HEK293 (cell line): ENCODE data around the gene ITIH5.

Experiments
- CTCF ChIA-PET: fragments of 350-600 bp; formaldehyde crosslinking; extraction: SDS; loops from one replicate; lab custom pipeline; 2021; ENCODE audit warnings: antibody characterized with exemption; lab: Yijun Ruan, JAX
- POLR2A ChIA-PET: fragments of 300-600 bp; formaldehyde crosslinking; extraction: SDS; loops from one replicate; lab custom pipeline; 2020; ENCODE audit warnings: antibody characterized with exemption, inconsistent platforms; lab: Yijun Ruan, JAX
- H3K27ac ChIP-seq: fragments of 200-500 bp; sonication (Bioruptor generic); 2 replicates; pipeline ENCODE4 v1.5.1; 2014; ENCODE audit warnings: low read depth, low read length, control low read depth, inconsistent platforms; ENCODE audit errors: extremely low read depth
- H3K36me3 ChIP-seq, 2 experiments: fragments of 200-500 bp in 1 of 2; sonication (Bioruptor generic) in 1 of 2; 1 replicate in 1 of 2; 2 replicates in 1 of 2; pipeline ENCODE4 v1.5.1; 2014 to 2017; ENCODE audit warnings: inconsistent platforms in 2 of 2, low read length in 2 of 2; ENCODE audit not compliant: control insufficient read depth in 2 of 2, insufficient read depth in 1 of 2
- H3K4me1 ChIP-seq: fragments of 200-500 bp; sonication (Bioruptor generic); 2 replicates; pipeline ENCODE4 v1.5.1; 2014; ENCODE audit warnings: mild to moderate bottlenecking, low read length, inconsistent platforms; ENCODE audit not compliant: control insufficient read depth, insufficient read depth
- H3K4me3 ChIP-seq: 2 replicates; pipeline ENCODE4 v1.5.1; 2011; ENCODE audit warnings: low read depth, mild to moderate bottlenecking, control low read depth, low read length, moderate library complexity
- H3K9me3 ChIP-seq: fragments of 200-500 bp; sonication (Bioruptor generic); 2 replicates; pipeline ENCODE4 v1.5.1; 2014; ENCODE audit warnings: low read depth, low read length, inconsistent platforms; ENCODE audit not compliant: control insufficient read depth, insufficient read depth
- GFI1B ChIP-seq: fragments of 450-650 bp; formaldehyde crosslinking; IDR thresholded peaks from 2 replicates; pipeline ENCODE4 v1.5.1; 2016; ENCODE audit warnings: missing biosample characterization, missing genetic modification characterization
- KLF9 ChIP-seq: fragments of 450-650 bp; formaldehyde crosslinking; IDR thresholded peaks from 2 replicates; pipeline ENCODE4 v1.5.1; 2016; ENCODE audit warnings: missing biosample characterization, missing genetic modification characterization, low read depth
- OVOL3 ChIP-seq: fragments of 450-650 bp; formaldehyde crosslinking; IDR thresholded peaks from 2 replicates; pipeline ENCODE4 v1.5.1; 2016; ENCODE audit warnings: missing biosample characterization, missing genetic modification characterization
- SP7 ChIP-seq: fragments of 450-650 bp; formaldehyde crosslinking; IDR thresholded peaks from 2 replicates; pipeline ENCODE4 v1.5.1; 2016; ENCODE audit warnings: missing biosample characterization, missing genetic modification characterization
- TCF7L2 ChIP-seq: IDR thresholded peaks from 2 replicates; pipeline ENCODE4 v1.6.1; 2011; ENCODE audit warnings: low read depth, mild to moderate bottlenecking, inconsistent platforms, low read length, moderate library complexity, borderline replicate concordance
- TRIM28 ChIP-seq: IDR thresholded peaks from 2 replicates; pipeline ENCODE4 v1.6.1; 2011; ENCODE audit warnings: low read length, control low read depth, borderline replicate concordance
- YY1 ChIP-seq: fragments of 450-650 bp; formaldehyde crosslinking; IDR thresholded peaks from 2 replicates; pipeline ENCODE4 v1.5.1; 2018; ENCODE audit warnings: missing biosample characterization, missing genetic modification characterization
- YY2 ChIP-seq: fragments of 450-650 bp; formaldehyde crosslinking; IDR thresholded peaks from 2 replicates; pipeline ENCODE4 v1.5.1; 2016; ENCODE audit warnings: missing biosample characterization, missing genetic modification characterization
- ZBTB17 ChIP-seq: fragments of 450-650 bp; formaldehyde crosslinking; IDR thresholded peaks from 2 replicates; pipeline ENCODE4 v1.5.1; 2016; ENCODE audit warnings: missing biosample characterization, missing genetic modification characterization
- ZIC2 ChIP-seq: fragments of 450-650 bp; formaldehyde crosslinking; IDR thresholded peaks from 2 replicates; pipeline ENCODE4 v1.5.1; 2016; ENCODE audit warnings: missing biosample characterization, missing genetic modification characterization
- ZNF121 ChIP-seq: fragments of 450-650 bp; formaldehyde crosslinking; IDR thresholded peaks from 2 replicates; pipeline ENCODE4 v1.5.1; 2016; ENCODE audit warnings: missing biosample characterization, missing genetic modification characterization
- ZNF155 ChIP-seq: fragments of 450-650 bp; formaldehyde crosslinking; IDR thresholded peaks from 2 replicates; pipeline ENCODE4 v1.5.1; 2016; ENCODE audit warnings: missing biosample characterization, missing genetic modification characterization
- ZNF19 ChIP-seq: fragments of 450-650 bp; formaldehyde crosslinking; IDR thresholded peaks from 2 replicates; pipeline ENCODE4; 2016; ENCODE audit warnings: missing biosample characterization, missing genetic modification characterization, low read depth
- ZNF24 ChIP-seq: fragments of 450-650 bp; formaldehyde crosslinking; IDR thresholded peaks from 2 replicates; pipeline ENCODE4 v1.5.1; 2016; ENCODE audit warnings: missing biosample characterization, missing genetic modification characterization
- ZNF292 ChIP-seq: fragments of 450-650 bp; formaldehyde crosslinking; IDR thresholded peaks from 2 replicates; pipeline ENCODE4 v1.5.1; 2016; ENCODE audit warnings: low read depth, missing biosample characterization, missing genetic modification characterization, borderline replicate concordance
- ZNF311 ChIP-seq: fragments of 450-650 bp; formaldehyde crosslinking; IDR thresholded peaks from 2 replicates; pipeline ENCODE4 v1.5.1; 2017; ENCODE audit warnings: missing biosample characterization, missing genetic modification characterization, borderline replicate concordance
- ZNF366 ChIP-seq: fragments of 450-650 bp; formaldehyde crosslinking; conservative IDR thresholded peaks from 2 replicates; pipeline ENCODE4 v1.5.1; 2016; ENCODE audit warnings: missing biosample characterization, missing genetic modification characterization
- ZNF426 ChIP-seq: fragments of 450-650 bp; formaldehyde crosslinking; IDR thresholded peaks from 2 replicates; pipeline ENCODE4 v1.5.1; 2017; ENCODE audit warnings: missing biosample characterization, missing genetic modification characterization, mild to moderate bottlenecking, inconsistent platforms, moderate library complexity
- ZNF521 ChIP-seq: fragments of 450-650 bp; formaldehyde crosslinking; IDR thresholded peaks from 2 replicates; pipeline ENCODE4 v1.5.1; 2017; ENCODE audit warnings: missing biosample characterization, mild to moderate bottlenecking, missing genetic modification characterization
- ZNF626 ChIP-seq: fragments of 450-650 bp; sonication (Bioruptor Pico); formaldehyde crosslinking; IDR thresholded peaks from 2 replicates; pipeline ENCODE4 v1.5.1; 2018; ENCODE audit warnings: missing biosample characterization, missing genetic modification characterization, inconsistent platforms
- ZNF704 ChIP-seq: fragments of 450-650 bp; formaldehyde crosslinking; IDR thresholded peaks from 2 replicates; pipeline ENCODE4 v1.5.1; 2016; ENCODE audit warnings: missing biosample characterization, missing genetic modification characterization
- TF ChIP-seq, protein P1 (sequence below): fragments of 450-650 bp; formaldehyde crosslinking; IDR thresholded peaks from 2 replicates; pipeline ENCODE4 v1.5.1; 2017; ENCODE audit warnings: missing biosample characterization, missing genetic modification characterization
- TF ChIP-seq, protein P2 (sequence below): fragments of 450-650 bp; formaldehyde crosslinking; IDR thresholded peaks from 2 replicates; pipeline ENCODE4 v1.5.1; 2016; ENCODE audit warnings: missing biosample characterization, missing genetic modification characterization

The ITIH5 gene

GRCh38 chr10:7518693-7519092 is 148.1 kb downstream of the ITIH5 start:
- CTCF ChIA-PET, result interaction anchor here (1.9 kb wide), 1 partner anchor 169 kb away, joined by 6 read pairs; no protein-coding TSS in a partner anchor

GRCh38 chr10:7515439-7515838 is 151.3 kb downstream of the ITIH5 start:
- TF ChIP-seq ZNF19 (tag by site-specific recombination) (no peak), TCF7L2 (0 out of 2 replicates have a peak, but pooled peaks have one; percentile 31)
- TF ChIP-seq, protein P1, sequence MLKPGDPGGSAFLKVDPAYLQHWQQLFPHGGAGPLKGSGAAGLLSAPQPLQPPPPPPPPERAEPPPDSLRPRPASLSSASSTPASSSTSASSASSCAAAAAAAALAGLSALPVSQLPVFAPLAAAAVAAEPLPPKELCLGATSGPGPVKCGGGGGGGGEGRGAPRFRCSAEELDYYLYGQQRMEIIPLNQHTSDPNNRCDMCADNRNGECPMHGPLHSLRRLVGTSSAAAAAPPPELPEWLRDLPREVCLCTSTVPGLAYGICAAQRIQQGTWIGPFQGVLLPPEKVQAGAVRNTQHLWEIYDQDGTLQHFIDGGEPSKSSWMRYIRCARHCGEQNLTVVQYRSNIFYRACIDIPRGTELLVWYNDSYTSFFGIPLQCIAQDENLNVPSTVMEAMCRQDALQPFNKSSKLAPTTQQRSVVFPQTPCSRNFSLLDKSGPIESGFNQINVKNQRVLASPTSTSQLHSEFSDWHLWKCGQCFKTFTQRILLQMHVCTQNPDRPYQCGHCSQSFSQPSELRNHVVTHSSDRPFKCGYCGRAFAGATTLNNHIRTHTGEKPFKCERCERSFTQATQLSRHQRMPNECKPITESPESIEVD (tag by site-specific recombination), result peak; percentile 51
- TF ChIP-seq, all 188 proteins: peak for 2
- POLR2A ChIA-PET, result no interaction called here
- H3K4me3 ChIP-seq, result no peak overlapping the region
- CTCF ChIA-PET, result interaction anchor here (2.6 kb wide), 1 partner anchor 10 kb away, joined by 13 read pairs; no protein-coding TSS in a partner anchor
- no peaks in the 10 kb centered on the region for H3K36me3 ChIP-seq
- H3K27ac ChIP-seq, result no peak overlapping the region
- no peaks in the 10 kb centered on the region for H3K9me3 ChIP-seq
- H3K4me1 ChIP-seq, result peaks cover 3% of the 10 kb centered on the region

More at GRCh38 chr10:7518693-7519092, 148.1 kb downstream of the ITIH5 start:
- H3K4me3 ChIP-seq, result no peak overlapping the region
- no peak overlapping the region for H3K27ac ChIP-seq
- TF ChIP-seq ZNF121 (tag by site-specific recombination) (peak; percentile 96), ZNF366 (0 out of 2 replicates have a peak, but pooled peaks have one; percentile 28), ZNF521 (no peak), KLF9 (tag by site-specific recombination) (no peak)
- no peaks in the 10 kb centered on the region for H3K9me3 ChIP-seq
- peaks cover 1% of the 10 kb centered on the region; the same call in 1 of the 2 replicates for H3K4me1 ChIP-seq
- no peaks in the 10 kb centered on the region for H3K36me3 ChIP-seq
- POLR2A ChIA-PET, result no interaction called here

DNA sequence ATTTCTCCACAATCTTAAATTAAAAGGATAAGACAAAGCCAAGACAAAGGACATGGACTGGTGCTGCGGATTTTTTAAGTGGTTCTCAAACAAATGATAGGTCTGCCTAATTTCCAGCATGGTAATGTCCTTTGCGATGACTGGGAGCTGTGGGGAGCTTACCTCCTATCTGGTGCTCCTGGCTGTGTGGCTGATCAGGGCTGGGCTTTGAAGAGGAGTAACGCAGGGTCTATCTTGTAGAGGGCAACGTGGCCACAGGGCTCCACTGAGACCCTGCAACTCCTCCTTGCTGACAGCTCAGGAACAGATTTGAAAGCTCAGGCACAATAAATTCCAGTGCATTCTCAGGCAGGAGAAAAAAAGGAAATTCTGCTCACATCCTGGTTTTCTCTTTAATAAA is 152.8 kb downstream of the ITIH5 start:
- Histone ChIP-seq H3K27ac (no peak overlapping the region), H3K4me1 (peaks cover 3% of the 10 kb centered on the region), H3K4me3 (no peak overlapping the region), H3K9me3 (no peaks in the 10 kb centered on the region), H3K36me3 (no peaks in the 10 kb centered on the region)
- CTCF ChIA-PET, result interaction anchor here (0.6 to 1.8 kb wide), 4 partner anchors 11 to 174 kb away, joined by 3 to 8 read pairs (median 4); no protein-coding TSS in a partner anchor
- TF ChIP-seq YY2 (no peak), ZNF155 (tag by site-specific recombination) (no peak), GFI1B (tag by site-specific recombination) (no peak), ZNF24 (tag by site-specific recombination) (no peak), TRIM28 (0 out of 2 replicates have a peak, but pooled peaks have one; percentile 6), ZNF704 (no peak), ZNF311 (tag by site-specific recombination) (no peak), ZIC2 (tag by site-specific recombination) (peak; percentile 29), ZNF366 (no peak), ZBTB17 (tag by site-specific recombination) (peak; percentile 45), ZNF426 (tag by site-specific recombination) (no peak), ZNF292 (no peak), ZNF626 (tag by site-specific recombination) (no peak), SP7 (tag by site-specific recombination) (no peak), YY1 (no peak), OVOL3 (no peak)
- TF ChIP-seq, protein P2, sequence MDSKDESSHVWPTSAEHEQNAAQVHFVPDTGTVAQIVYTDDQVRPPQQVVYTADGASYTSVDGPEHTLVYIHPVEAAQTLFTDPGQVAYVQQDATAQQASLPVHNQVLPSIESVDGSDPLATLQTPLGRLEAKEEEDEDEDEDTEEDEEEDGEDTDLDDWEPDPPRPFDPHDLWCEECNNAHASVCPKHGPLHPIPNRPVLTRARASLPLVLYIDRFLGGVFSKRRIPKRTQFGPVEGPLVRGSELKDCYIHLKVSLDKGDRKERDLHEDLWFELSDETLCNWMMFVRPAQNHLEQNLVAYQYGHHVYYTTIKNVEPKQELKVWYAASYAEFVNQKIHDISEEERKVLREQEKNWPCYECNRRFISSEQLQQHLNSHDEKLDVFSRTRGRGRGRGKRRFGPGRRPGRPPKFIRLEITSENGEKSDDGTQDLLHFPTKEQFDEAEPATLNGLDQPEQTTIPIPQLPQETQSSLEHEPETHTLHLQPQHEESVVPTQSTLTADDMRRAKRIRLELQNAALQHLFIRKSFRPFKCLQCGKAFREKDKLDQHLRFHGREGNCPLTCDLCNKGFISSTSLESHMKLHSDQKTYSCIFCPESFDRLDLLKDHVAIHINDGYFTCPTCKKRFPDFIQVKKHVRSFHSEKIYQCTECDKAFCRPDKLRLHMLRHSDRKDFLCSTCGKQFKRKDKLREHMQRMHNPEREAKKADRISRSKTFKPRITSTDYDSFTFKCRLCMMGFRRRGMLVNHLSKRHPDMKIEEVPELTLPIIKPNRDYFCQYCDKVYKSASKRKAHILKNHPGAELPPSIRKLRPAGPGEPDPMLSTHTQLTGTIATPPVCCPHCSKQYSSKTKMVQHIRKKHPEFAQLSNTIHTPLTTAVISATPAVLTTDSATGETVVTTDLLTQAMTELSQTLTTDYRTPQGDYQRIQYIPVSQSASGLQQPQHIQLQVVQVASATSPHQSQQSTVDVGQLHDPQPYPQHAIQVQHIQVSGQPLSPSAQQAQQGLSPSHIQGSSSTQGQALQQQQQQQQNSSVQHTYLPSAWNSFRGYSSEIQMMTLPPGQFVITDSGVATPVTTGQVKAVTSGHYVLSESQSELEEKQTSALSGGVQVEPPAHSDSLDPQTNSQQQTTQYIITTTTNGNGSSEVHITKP (tag by site-specific recombination), result no peak
- POLR2A ChIA-PET, result no interaction called here
